BLaER1 (cell line): ENCODE data around the gene HELZ.
"Not testable (repeated sequence)": the region's sequence is repeated elsewhere in the genome, so short reads cannot be mapped to it uniquely, and the experiment has no call there.

Experiments
- H3K27ac ChIP-seq: shearing (Covaris generic); formaldehyde crosslinking; 2 replicates; pipeline ENCODE4 v1.8.1; 2022
- H3K27me3 ChIP-seq: shearing (Covaris generic); formaldehyde crosslinking; 2 replicates; pipeline ENCODE4 v1.8.1; 2022
- H3K36me3 ChIP-seq: shearing (Covaris generic); formaldehyde crosslinking; 2 replicates; pipeline ENCODE4 v1.8.1; 2022
- H3K4me1 ChIP-seq: shearing (Covaris generic); formaldehyde crosslinking; 2 replicates; pipeline ENCODE4 v1.8.1; 2022
- H3K4me2 ChIP-seq: shearing (Covaris generic); formaldehyde crosslinking; 2 replicates; pipeline ENCODE4 v1.8.1; 2022
- H3K4me3 ChIP-seq: shearing (Covaris generic); formaldehyde crosslinking; 2 replicates; pipeline ENCODE4 v1.8.1; 2022
- H3K9ac ChIP-seq: shearing (Covaris generic); formaldehyde crosslinking; 2 replicates; pipeline ENCODE4 v1.8.1; 2022
- H3K9me3 ChIP-seq: shearing (Covaris generic); formaldehyde crosslinking; 2 replicates; pipeline ENCODE4 v1.8.1; 2022
- H4K20me1 ChIP-seq: shearing (Covaris generic); formaldehyde crosslinking; 2 replicates; pipeline ENCODE4 v1.8.1; 2022
- Cebpa-rat ChIP-seq: shearing (Covaris generic); IDR thresholded peaks from 2 replicates; pipeline ENCODE4 v1.8.1; 2022

HELZ gene

DNA sequence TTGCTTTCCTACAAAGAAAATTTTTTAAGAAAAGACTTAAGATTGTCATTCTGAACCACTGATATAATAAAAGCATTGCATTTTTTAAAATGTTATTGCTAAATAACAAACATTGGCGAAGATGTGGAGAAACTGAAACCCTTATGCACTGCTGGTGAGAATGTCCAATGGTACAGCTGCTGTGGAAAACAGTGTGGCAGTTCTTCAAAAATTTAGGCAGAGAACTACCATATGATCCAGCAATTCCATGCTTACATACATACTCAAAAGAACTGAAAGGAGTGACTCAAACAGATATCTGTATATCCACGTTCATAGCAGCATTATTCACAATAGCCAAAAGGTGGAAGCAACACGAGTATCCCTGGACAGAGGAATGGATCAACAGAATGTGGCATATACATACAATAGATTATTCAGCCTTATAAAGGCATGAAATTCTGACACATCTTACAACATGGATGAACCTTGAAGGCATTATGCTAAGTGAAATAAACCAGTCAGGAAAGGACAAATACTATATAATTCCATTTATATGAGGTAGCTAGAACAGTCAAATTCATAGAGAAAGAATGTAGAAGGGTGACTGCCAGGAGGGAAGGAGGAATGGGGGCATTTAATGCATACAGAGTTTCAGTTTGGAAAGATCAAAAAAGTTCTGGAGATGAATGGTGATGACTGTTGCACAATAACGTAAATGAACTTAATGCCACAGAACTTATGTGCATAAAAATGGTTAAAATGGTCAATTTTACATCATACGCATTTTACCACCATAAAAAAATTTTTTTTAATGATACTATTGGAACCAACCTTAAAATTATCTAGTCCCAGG is 108.6 kb downstream of the HELZ start:
- Histone ChIP-seq H3K9ac (no peak overlapping the region), H3K9me3 (no peaks in the 10 kb centered on the region), H3K27me3 (no peaks in the 10 kb centered on the region), H3K27ac (no peak overlapping the region), H3K36me3 (peaks cover 78% of the 10 kb centered on the region), H3K4me2 (no peak overlapping the region), H4K20me1 (peaks cover 7% of the 10 kb centered on the region; the same call in 1 of the 2 replicates), H3K4me3 (no peak overlapping the region), H3K4me1 (no peaks in the 10 kb centered on the region)
- no peak; the same call in 1 of the 2 replicates for TF ChIP-seq Cebpa-rat

DNA sequence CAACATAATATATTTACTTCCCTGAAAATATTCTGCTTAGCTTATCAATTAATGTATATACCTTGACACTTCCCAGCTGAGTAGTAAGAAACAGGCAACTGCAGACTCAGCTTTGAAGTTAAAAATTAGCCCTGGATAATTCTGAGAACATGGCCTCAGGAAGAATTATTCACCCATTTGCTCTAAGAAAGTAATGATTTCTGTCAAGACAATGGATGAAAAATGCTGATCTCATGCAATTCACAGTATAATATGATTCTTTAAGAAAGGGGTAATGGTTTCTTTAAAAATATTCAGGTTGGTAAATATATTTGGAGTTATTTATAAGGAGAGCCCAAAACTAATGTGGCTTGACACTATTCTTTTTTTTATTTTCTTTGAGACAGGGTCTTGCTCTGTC is 111.8 kb downstream of the HELZ start:
- TF ChIP-seq Cebpa-rat, result no peak
- H3K4me2 ChIP-seq, result no peak overlapping the region
- H3K27ac ChIP-seq, result no peak overlapping the region
- H3K9me3 ChIP-seq, result no peaks in the 10 kb centered on the region
- H3K36me3 ChIP-seq, result peaks cover 56% of the 10 kb centered on the region
- H4K20me1 ChIP-seq, result no peaks in the 10 kb centered on the region; the same call in 1 of the 2 replicates
- no peaks in the 10 kb centered on the region for H3K27me3 ChIP-seq
- no peaks in the 10 kb centered on the region for H3K4me1 ChIP-seq
- H3K9ac ChIP-seq, result no peak overlapping the region
- H3K4me3 ChIP-seq, result no peak overlapping the region

DNA sequence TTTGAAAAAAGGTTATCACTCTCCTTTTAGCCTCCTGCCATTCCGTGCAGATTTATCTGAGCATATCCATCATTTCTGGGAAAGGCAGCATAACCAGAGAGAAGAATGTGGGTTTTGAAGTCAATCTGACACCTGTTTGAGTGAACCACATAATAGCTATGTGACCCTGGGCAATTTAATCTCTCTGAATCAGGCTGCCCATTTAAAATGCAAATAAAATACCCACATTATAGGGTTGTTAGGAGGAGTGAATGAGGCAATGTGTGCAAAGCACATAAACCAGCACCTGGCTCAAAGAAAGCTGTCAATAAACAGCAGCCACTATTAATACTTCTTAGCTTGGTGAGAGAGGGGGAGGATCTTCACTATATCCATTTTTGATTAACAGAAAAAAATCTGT is 112.6 kb downstream of the HELZ start:
- no peak overlapping the region for H3K9ac ChIP-seq
- no peaks in the 10 kb centered on the region for H3K4me1 ChIP-seq
- H4K20me1 ChIP-seq, result no peaks in the 10 kb centered on the region
- no peak overlapping the region for H3K4me2 ChIP-seq
- peaks cover 57% of the 10 kb centered on the region for H3K36me3 ChIP-seq
- TF ChIP-seq Cebpa-rat, result no peak
- no peak overlapping the region for H3K4me3 ChIP-seq
- H3K27ac ChIP-seq, result no peak overlapping the region
- no peaks in the 10 kb centered on the region for H3K27me3 ChIP-seq
- H3K9me3 ChIP-seq, result no peaks in the 10 kb centered on the region

DNA sequence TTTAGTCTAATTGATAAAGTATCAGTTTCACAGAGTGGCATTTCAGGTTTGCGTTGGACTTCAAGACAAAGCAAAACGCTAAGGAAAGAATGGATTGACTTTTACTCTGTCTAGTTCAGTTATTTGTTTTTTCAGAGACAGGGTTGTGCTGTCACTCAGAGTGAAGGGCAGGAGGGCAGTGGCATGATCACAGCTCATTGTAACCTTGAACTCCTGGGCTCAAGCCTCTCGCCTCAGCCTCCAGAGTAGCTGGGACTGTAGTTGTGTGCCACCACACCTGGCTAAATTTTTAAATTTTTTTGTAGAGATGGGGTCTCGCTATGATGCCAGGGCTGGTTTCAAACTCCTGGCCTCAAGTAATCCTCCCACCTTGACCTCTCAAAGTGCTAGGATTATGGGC is 114.2 kb downstream of the HELZ start:
- no peak overlapping the region for H3K4me2 ChIP-seq
- H3K27me3 ChIP-seq, result no peaks in the 10 kb centered on the region
- no peak overlapping the region for H3K4me3 ChIP-seq
- no peaks in the 10 kb centered on the region for H3K9me3 ChIP-seq
- no peak overlapping the region for H3K27ac ChIP-seq
- H4K20me1 ChIP-seq, result peaks cover 3% of the 10 kb centered on the region; the same call in 1 of the 2 replicates
- no peak overlapping the region for H3K9ac ChIP-seq
- H3K4me1 ChIP-seq, result no peaks in the 10 kb centered on the region
- peaks cover 56% of the 10 kb centered on the region for H3K36me3 ChIP-seq
- no peak for TF ChIP-seq Cebpa-rat

DNA sequence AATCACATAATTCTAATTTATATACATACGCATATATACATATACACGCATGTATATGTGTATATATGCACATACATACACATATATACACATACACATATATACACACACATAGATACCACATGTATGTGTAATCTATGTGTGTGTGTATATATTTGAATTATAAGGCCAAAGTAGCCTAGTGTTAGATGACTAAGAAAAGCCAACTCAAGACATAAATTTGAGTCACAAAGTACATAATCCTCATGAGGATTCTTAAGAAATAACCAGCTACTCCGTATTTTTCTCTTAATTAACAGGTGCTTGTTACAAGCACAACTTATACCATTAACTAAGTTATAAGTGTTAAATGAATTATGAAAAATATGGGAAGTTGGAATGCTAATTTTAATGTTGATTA is 115.7 kb downstream of the HELZ start:
- H3K9me3 ChIP-seq, result no peaks in the 10 kb centered on the region
- H3K27ac ChIP-seq, result no peak overlapping the region
- peaks cover 8% of the 10 kb centered on the region; the same call in 1 of the 2 replicates for H4K20me1 ChIP-seq
- peaks cover 57% of the 10 kb centered on the region for H3K36me3 ChIP-seq
- H3K4me3 ChIP-seq, result no peak overlapping the region
- no peaks in the 10 kb centered on the region for H3K27me3 ChIP-seq
- H3K4me1 ChIP-seq, result no peaks in the 10 kb centered on the region
- TF ChIP-seq Cebpa-rat, result no peak
- H3K4me2 ChIP-seq, result no peak overlapping the region
- no peak overlapping the region for H3K9ac ChIP-seq

DNA sequence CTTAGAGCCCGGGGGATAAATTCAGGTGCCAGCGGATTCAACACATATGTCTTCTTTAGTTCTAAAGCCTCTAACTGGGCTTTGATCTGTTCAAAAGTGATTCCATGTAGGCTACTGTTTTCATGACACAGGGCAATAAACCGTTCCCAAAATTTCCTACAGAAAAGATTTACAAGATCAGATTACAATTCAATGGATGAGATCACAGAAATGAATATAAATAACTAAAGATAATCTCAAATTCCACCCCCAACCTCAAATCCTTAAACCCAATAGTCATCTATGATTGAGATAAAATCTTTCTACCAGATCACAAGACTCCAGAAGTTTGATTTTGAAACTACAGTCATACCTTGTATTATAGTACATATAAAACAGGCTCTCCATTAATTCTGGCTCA is 116.3 kb downstream of the HELZ start:
- no peak for TF ChIP-seq Cebpa-rat

DNA sequence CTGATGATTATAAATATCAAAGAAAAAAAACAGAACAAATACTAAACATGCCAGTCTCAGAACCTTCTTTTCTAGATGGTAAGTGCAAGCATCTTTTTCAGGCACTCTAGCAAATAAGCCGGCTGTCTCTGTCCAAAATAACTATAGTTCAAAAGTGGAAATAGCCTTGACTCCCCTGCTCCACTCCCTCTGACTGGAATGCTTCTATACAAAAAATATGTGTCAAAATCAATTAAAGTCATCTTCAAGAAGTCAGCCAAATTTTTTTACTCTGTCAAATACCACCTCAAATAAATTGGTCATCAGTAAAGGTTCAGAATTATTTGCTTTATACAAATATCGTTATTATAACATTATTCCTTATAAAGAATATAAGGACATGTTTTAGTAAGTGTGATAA is 117.1 kb downstream of the HELZ start:
- Histone ChIP-seq H3K4me1 (no peaks in the 10 kb centered on the region), H3K4me3 (no peak overlapping the region), H3K4me2 (no peak overlapping the region), H3K9ac (no peak overlapping the region), H3K27ac (no peak overlapping the region), H3K27me3 (no peaks in the 10 kb centered on the region), H3K9me3 (no peaks in the 10 kb centered on the region), H4K20me1 (peaks cover 8% of the 10 kb centered on the region; the same call in 1 of the 2 replicates), H3K36me3 (peaks cover 49% of the 10 kb centered on the region)
- no peak for TF ChIP-seq Cebpa-rat

More for the DNA sequence above, 116.3 kb downstream of the HELZ start:
- Histone ChIP-seq H3K4me3 (no peak overlapping the region), H4K20me1 (peaks cover 8% of the 10 kb centered on the region; the same call in 1 of the 2 replicates), H3K36me3 (peaks cover 52% of the 10 kb centered on the region), H3K4me1 (no peaks in the 10 kb centered on the region), H3K4me2 (no peak overlapping the region), H3K9me3 (no peaks in the 10 kb centered on the region), H3K27me3 (no peaks in the 10 kb centered on the region), H3K27ac (no peak overlapping the region), H3K9ac (no peak overlapping the region)

DNA sequence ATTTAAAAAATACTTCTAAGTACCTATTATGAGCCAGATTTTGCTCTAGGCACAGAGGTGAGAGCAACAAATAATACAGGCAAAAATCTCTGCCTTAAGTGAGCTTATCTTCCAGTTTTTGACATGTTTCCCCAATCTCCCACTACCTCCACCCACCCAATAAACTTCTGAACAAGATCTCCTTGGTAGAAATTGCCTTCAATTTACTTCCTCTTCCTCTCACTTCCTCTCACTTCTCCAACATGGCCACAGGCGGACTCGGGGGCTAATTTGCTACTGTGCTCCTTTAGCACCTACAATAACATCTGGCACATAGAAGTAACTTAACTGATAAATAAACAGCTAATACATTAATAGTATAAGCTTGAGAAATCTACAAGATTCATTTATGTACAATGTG is 118.0 kb downstream of the HELZ start:
- H3K4me2 ChIP-seq, result no peak overlapping the region
- H3K4me3 ChIP-seq, result no peak overlapping the region
- H3K36me3 ChIP-seq, result peaks cover 54% of the 10 kb centered on the region
- H3K27ac ChIP-seq, result no peak overlapping the region
- H3K9ac ChIP-seq, result no peak overlapping the region
- H3K9me3 ChIP-seq, result no peaks in the 10 kb centered on the region
- H4K20me1 ChIP-seq, result peaks cover 8% of the 10 kb centered on the region; the same call in 1 of the 2 replicates
- no peaks in the 10 kb centered on the region for H3K4me1 ChIP-seq
- no peak for TF ChIP-seq Cebpa-rat
- H3K27me3 ChIP-seq, result no peaks in the 10 kb centered on the region

DNA sequence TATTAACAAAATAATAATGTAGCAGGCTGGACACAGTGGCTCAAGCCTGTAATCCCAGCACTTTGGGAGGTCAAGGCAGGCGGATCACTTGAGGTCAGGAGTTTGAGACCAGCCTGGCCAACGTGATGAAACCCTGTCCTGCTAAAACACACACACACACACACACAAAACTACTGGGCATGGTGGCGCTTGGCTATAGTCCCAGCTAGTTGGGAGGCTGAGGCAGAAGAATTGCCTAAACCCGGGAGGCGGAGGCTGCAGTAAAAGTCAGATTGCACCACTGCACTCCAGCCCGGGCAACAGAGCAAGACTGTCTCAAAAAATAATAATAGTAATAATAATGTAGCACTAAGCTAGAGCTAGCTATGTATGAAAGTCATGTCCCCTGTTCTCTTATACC is 118.5 kb downstream of the HELZ start:
- not testable (repeated sequence) for H4K20me1 ChIP-seq, H3K4me2 ChIP-seq, H3K9me3 ChIP-seq, H3K27ac ChIP-seq, H3K9ac ChIP-seq, H3K4me1 ChIP-seq, H3K27me3 ChIP-seq, H3K4me3 ChIP-seq
- peaks cover 56% of the 10 kb centered on the region for H3K36me3 ChIP-seq

DNA sequence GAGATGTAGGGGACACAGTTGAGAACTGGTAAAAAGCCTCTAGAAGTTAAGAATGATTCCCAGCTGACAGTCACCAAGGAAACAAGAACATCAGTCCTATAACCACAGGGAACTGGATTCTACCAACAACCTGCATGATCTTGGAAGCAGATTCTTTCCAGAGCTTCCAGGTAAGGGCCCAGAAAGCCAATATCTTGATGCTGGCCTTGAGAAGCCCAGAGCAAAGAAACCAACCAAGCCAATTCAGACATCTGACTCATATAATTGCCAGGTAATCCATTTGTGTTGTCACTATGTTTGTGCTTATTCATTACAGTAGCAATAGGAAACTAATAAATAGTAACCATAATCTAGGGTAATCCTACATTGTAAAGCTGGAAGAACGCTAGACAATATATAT is 119.1 kb downstream of the HELZ start:
- H4K20me1 ChIP-seq, result peaks cover 8% of the 10 kb centered on the region; the same call in 1 of the 2 replicates
- peaks cover 61% of the 10 kb centered on the region for H3K36me3 ChIP-seq
- H3K9me3 ChIP-seq, result no peaks in the 10 kb centered on the region
- H3K4me1 ChIP-seq, result no peaks in the 10 kb centered on the region
- H3K4me2 ChIP-seq, result no peak overlapping the region
- H3K27me3 ChIP-seq, result no peaks in the 10 kb centered on the region
- H3K9ac ChIP-seq, result no peak overlapping the region
- no peak overlapping the region for H3K27ac ChIP-seq
- TF ChIP-seq Cebpa-rat, result no peak
- no peak overlapping the region for H3K4me3 ChIP-seq
